Measurements from ENCODE around the gene POR.

Gene POR

DNA sequence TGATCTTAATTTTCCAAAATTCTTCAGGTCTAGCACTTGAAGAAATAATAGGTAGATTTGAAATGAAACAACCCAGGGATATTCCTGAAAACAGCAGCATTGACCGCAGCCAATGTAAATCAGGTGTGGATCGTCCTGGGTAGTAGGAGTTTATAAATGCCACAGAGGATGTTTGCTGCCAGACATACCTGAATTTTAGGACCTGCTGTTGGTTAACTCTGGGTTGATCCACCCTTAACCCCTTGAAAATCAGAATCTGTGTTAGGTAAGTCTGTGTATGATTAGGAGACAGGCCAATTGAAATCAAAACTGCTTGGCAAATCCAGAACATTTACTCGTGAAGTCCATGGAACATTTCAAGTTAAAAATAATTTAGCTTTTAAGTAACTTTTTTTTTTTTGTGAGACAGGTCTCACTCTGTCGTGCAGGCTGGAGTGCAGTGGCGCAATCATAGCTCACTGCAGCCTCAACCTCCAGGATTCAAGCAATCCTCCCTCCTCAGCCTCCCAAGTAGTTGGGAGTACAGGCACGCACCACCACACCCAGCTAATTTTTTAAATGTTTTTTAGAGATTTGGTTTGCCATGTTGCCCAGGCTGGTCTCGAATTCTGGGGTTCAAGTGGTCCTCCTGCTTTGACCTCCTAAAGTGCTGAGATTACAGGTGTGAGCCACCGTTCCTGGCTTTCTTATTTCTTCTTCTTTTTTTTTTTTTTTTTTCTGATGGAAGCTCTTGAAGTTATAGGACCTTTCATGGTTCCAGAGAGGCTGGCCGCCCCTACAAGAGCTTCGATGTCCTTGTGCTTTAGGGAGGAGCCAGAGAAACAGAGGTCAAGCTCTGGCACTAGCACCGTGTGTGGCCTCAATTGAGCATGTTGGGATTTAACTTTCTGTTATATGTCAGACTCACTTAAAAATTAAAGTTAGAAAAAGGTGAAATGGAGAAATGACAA is 2.0 kb downstream of the POR start:
- no peak for DNase-seq (ENCODE audit: low read depth)

DNA sequence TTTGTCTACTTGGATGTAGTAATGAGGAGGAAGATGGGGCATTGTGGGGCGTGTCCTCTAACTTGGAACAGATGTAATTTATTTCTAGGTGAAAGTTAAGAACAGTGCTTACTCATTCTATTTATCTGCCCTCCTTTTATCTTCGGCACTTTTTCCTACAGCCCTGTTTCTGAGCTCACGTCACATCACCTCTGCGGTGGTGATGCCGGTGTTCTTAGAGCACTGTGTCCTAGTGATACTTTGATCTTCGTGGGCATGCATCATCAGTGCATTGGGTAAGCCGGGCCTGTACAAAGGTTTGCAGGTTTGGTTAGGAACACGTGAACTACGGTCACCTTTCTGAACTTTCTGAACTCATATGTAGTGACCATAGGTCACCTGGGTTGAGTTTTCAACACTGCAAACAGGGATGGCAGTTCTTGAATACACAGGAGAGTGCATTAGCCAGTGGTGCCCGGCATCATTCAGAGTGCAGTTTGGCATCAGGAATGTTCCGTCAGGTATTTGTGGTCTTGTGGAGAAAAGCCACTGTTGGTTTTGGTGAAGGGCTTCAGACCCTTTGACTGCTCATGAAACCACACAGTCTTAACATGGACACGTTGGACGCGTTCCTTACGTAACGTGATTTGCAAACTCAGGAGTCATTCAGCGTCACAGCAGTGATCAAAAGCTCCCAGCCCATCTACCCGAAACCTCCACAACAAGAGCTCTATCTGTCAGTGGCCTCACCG is 5.6 kb downstream of the POR start:
- DNase-seq (ENCODE audit: low read depth): no peak

DNA sequence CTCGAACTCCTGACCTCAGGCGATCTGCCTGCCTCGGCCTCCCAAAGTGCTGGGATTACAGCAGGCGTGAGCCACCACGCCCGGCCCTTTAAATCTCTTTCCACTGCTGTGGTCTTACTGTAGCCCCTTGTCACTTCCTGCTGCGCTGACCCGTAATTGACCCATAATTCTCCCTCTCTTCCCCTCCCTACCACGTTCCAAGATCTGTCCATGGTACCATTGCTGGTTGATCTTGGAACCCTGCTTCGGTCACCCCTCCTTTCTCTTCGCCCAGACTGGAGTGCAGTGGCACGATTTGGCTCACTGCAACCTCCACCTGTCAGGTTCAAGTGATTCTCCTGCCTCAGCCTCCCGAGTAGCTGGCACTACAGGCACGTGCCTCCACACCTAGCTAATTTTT is 6.5 kb downstream of the POR start:
- no peak for DNase-seq (ENCODE audit: low read depth)

DNA sequence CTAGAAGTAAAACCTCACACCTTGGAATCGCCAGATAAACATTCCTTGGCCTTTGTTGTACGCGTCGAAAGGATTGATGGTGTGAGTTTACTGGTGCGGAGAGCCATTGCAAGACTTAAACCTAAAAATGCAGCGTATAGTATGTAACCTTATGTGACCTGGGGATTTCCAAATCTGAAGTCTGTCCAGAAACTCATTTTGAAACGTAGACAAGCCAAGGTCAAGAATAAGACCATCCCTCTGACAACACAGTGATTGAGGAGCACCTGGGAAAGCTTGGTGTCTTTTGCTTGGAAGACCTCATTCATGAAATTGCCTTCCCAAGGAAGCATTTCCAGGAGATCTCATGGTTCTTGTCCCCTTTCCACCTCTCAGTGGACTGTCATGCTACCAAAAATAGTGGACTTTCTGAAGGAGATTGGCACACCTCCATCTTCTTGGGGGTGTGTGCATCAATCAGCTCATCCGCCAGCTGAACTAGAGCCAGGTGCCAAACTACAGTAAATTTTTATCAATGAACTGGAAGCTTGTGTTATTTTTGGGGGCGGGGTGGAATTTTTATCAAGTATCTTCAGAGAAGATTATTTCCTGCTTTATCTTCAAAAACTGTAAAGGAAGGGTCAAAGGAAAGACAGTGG is 8.1 kb downstream of the POR start:
- DNase-seq (ENCODE audit: low read depth): no peak

DNA sequence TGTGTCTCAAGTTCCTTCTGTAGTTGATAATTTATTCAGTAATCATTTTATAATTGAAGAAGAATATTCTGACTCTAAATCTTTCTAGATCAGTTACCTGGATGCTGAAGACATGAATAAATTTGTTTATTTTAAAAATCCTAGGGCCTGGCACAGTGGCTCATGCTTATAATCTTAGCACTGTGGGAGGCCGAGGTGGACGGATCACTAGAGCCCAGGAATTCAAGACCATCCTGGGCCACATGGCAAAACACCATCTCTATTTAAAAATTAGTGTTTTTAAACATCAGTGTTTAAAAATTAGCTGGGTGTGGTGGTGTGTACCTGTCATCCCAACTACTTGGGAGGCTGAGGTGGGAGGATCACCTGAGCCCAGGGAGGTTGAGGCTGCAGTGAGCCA is 9.3 kb downstream of the POR start:
- DNase-seq (ENCODE audit: low read depth): no peak

DNA sequence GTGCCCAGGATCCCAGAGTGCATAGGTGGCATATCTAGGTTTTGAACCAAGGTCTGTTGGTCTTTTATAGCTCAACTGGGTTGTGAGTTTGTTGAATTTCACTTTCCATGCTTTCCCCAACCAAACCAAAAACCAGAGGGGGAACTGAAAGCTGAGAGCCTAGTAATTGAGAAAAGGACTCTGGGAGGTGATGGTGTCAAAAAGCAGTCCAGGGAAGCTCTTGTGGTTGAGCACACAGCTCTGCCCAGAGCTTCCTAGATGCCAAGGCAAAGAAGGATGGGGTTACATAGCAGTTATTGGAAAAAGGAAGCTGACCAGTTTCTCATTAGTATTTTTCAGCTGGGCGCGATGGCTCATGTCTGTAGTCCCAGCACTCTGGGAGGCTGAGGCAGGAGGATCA is 9.9 kb downstream of the POR start:
- DNase-seq (ENCODE audit: low read depth): no peak

DNA sequence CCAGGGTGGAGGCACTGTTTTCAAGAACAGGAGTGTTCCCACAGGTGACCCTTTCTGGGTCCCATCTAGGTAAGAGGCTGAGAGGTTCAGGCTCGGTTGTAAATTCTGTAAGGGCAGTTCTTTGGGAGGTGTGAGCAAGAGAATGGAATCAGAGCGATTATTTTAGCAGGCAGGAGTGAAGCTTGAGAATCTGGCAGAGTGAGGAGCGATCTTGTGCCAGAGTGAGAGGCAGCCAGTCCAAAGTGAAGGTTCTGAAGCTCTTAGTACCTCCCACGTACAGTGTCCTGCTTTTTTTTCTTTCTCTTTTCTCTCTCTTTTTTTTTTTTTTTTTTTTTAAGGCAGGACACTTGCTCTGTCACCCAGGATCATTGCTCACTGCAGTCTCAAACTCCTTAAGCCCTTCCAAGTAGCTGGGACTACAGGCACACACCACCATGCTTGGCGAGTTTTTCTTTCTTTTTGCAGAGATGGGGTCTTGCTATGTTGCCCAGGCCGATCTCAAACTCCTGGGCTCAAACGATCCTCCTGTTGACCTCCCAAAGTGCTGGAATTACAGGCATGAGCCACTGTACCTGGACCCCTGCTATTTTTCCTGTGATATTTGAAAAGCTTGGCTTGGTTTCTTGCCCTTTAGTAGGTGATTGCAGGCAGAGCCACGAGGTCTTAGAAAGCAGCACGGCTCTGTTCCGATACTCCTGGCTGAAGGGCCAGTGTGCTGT is 10.9 kb downstream of the POR start:
- DNase-seq (ENCODE audit: low read depth): no peak

DNA sequence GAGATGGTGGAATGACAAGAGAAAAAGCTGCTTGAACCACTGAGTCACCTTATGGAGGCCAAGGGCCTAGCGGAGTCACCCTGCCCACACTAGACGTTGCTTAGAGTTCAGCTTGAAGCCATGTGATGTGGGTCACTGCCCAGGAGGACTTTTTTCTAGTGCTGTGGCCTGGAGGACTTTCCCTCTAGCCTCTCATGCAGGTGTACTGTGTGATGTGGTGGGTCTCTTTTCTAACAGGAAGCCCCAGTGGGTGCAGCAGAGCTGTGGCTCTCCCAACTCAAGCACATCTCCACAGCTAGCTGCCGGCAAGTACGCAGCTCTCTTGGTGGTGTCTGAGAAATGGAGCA is 13.6 kb downstream of the POR start:
- no peak for DNase-seq (ENCODE audit: low read depth)

DNA sequence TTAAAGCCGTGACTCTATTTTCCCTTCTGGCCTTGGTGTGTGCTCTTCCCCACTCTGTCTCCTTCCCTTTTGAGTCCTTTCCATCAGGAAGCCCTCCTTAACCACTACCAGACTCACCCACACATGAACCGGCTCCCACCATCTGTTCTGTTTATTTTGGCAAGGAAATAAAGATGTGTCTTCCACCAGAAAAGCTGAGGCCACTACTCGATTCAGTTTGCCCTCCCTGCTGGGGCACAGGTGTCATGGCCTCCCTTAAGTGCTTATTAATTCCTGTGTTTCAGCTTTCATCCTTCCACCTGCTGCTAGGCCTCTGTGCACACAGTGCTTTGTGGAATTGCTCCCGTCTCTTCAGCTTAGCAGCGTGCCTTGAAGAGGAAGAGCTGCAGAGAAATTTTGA is 16.7 kb downstream of the POR start:
- no peak for DNase-seq (ENCODE audit: low read depth)

DNA sequence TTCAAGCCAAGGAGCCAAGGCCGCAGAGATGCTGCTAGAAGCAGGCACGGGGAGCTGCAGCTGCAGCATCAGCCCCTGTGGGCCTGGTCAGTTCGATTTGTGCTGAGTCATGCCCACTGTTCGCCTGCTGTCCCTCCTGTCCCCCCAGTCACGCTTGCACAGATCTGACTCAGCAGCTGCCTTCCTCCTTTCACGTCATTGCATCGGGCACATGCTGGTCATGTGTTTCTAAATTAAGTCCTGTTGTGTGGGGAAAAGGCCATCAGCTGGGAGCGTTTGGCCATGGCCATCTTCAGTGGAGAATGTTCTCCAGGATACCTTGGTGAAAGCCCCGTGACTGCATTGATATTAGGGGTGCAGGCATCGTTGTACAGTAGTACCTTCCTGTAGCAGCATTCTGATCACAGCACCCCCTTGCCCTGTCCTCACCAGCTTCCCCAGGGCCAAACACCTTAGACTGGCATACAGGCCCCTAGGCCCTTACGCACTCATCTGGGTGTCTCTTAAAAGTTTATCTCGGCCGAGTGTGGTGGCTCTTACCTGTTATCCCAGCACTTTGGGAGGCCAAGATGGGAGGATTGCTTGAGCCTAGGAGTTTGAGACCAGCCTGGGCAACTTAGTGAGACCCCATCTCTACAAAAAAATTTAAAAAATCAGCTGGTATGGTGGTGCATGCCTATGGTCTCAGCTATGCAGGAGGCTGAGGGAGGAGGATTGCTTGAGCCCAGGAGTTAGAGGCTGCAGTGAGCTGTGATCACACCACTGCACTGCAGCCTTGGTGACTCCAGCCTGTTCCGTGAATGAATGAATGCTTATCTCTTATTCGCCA is 23.2 kb downstream of the POR start:
- no peak for DNase-seq (ENCODE audit: low read depth)

DNA sequence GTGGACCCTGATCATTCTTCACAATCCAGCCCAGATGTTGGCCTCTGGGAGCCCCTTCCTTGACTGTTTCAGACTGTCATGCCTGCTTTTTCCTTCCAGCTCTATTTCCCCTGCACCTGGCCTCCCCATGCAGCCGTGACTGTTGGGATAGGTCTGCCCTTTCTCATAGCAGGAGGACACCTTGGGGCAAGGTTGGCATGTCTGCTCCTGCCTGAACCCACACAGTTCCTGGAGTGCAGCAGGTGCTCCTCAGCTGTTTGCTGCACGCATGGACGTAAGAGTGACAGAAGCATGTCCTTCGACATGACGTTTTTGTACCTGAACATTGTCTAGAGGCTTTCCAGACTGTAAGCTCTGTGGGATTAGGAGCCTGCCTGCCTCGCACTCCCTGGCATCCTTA is 24.0 kb downstream of the POR start:
- DNase-seq (ENCODE audit: low read depth): no peak

DNA sequence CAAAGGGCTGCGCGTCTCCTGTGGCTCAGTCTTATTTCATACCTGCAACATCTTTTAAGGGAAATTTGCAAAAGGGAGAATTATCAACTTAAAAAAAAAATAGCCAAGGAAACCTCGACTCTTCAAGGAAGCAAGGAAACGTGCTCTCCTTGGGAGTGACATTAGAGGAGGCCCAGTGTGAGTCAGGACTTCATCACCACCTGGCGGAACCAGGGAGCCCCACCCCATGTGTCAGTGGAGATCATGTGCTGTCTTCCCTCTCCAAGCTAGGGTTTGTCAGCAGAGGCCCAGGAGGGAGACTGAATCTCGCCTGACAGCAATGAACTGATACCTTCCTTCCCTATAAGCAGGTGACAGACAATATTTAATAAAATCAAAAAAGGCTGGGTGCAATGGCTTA is 28.9 kb downstream of the POR start:
- DNase-seq (ENCODE audit: low read depth): no peak

DNA sequence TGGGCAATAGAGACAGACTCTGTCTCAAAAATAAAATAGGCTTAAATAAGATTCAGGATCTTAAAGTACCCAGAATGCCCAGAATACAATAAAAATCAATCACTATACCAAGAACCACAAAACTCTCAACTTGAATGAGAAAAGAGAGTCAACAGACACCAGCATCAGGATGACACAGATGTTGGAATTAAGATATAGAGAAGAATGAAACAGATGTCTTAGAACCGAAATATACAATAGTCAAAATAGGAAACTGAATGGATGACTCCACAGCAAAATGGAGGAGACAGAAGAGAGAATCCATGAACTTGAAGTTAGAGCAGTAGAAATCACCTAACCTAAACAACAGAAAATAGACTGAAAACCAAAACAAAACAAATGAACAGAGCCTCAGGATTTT is 29.6 kb downstream of the POR start:
- no peak for DNase-seq (ENCODE audit: low read depth)

DNA sequence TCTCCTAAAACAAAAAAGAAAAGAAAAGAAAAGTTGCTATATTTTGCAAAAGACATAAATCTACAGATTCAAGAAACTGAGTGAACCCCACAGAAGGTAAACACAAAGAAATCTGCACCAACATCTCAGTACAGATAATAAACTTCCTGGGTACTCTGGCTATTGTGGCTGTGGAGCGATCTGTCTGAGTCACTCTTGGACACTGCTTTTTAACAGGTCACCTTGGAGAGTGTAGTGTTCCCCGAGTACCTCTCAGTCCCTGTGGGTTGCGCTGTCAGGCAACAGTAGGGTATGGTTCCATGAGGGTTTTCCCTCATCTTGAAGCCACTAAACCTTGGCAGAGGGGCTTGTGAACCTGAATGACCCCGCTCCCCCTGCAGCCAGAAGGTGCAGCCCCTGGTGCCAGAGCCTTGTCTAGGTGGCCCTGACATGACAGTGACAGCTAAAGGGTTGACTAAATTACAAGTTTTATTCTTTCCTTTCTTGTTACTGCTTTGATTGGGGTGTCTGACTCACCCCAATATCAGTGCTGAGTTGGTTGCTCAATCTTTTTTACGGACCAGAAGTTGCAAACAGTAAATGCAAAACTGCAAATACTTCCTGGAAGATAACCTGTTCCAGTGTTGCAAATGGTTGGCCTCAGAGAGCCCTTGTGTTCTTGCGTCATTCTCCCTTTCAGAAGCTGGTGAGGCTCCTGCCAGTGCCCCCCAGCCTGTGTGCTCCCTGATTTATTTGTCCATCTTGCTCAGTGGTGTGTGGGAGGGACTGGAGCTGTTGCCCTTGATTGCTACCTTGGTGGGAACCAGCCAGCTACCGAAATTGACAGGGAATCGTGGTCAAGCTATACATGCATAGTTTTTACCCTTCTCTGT is 30.6 kb downstream of the POR start:
- DNase-seq (ENCODE audit: low read depth): no peak

DNA sequence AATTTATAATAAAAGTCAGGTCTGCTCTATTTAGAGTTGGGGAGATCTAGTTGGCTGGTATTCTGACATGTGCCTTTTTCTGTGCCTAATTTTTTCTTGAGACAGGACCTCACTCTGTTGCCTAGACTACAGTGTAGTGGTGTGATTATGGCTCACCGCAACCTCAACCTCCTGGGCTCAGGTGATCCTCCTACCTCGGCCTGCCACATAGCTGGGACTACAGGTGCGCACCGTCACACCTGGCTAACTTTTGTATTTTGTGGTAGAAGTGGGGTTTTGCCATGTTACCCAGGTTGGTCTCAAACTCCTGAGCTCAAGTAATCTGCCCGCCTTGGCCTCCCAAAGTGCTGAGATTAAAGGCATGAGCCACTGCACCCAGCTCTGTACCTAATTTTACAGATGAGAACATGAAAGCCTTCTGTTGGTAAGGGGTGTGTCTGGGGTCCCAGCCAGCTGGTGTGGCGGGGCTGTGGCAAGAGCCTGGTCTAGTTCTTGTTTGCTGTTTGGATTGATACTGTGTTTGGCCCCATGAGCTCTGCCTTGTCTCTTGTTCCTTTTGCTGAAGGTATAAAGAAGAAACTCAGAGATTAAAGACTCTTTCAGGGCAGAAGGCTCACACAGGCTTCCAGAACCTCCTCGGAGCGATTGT is 31.4 kb downstream of the POR start:
- no peak for DNase-seq (ENCODE audit: low read depth)

DNA sequence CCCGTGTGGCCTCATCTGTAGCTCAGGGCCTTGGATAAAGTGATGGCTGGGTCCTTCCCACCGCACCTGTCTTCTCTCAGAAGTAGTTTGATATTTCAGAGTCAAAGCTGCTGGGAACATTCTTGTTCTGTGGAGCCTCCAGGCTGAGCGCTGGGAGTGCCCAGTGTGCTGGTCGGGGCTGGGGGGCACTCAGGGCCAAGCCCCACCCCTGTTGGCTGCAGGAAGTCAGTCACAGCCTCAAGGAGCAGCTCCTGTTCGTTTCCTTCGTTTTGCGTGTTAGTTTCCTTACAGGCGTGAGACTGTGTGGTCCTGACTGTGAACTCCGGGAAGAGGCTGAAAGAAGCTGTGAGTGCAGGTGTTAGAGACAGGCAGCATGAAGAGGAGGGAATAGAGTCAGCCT is 33.2 kb downstream of the POR start:
- DNase-seq (ENCODE audit: low read depth): no peak

DNA sequence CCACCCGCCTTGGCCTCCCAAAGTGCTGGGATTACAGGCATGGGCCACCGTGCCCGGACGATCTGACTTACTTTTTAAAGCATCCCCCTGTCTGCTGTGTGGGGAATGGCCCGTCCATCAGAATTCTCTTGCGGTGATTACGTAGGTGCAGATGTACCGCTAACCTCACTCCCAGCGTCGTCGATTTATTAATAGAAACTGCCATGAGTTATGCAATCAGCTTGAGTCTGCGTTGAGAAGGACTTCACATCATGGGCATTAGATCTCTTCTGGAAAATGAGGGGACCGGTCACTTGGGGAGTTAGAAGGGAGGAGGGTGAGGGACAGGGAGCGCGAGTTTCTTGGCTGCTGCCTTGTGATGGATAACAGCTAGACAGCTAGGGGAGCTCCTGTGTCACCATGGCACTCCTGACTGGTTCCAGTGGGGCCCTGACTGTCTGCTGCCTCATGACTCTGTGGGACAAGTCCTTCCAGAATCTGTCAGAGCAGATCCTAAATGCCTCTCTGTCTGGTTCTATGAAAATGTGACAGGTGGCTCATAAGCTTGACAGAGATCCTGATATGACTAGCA is 35.2 kb downstream of the POR start:
- no peak for DNase-seq (ENCODE audit: low read depth)

DNA sequence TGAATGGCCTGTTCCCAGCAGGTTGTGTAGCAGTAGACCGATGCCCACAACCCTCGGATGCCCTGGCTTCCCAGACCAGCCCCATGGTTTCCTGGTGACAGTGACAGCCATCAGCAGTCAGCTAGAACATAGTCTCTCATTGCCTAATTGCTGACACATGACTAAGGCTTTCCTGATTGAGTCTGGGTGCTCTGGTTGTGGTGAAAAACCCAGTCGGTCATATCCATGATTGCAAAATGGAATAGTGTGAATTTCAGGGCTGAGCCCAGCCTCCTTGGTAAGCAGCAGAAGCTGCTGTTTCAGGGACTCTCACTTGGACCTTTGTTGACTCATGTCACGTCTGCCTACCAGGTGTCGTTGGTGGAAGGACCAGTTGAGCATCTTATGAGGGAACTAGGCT is 36.6 kb downstream of the POR start:
- no peak for DNase-seq (ENCODE audit: low read depth)

DNA sequence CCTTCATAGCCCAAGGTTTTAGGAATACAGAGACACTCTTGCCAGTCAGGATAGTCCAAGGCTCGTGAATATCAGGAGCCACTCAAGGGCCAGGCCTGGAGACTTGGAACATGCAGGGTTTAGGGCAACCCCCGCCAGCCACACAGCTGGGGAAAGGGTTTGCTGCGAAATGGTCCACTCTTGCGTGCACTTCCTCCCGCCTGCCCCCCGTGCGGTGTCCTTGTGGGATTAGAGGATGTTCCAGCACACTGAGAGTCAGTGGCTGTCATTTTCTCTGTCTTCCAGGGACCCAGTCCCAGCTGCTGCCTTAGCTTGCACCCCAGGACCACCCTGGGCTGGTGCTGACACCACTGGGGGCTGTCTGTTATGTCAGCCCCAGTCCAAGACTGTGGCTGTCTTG is 38.5 kb downstream of the POR start:
- DNase-seq (ENCODE audit: low read depth): no peak

DNA sequence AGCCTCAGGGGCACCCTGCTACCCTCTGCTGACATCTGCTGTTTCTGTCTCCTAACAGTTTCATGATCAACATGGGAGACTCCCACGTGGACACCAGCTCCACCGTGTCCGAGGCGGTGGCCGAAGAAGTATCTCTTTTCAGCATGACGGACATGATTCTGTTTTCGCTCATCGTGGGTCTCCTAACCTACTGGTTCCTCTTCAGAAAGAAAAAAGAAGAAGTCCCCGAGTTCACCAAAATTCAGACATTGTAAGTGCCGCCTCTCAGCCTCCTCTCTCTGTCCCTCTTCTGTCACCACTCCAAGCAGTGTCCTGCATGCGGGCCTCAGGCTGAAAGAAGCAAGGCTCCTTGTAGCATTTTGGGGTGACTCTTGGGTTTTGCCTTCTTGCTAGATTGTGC is 39.0 kb downstream of the POR start:
- no peak for DNase-seq (ENCODE audit: low read depth)

Data from HS-5 (cell line).